C4-2B (cell line): Measurements from ENCODE around the gene TOMM40L.

Source experiments
- ZFX ChIP-seq: fragments of 450-650 bp; IDR thresholded peaks from 2 replicates; pipeline ENCODE4 v1.6.1; 2017
- TF ChIP-seq, protein P1 (sequence below): fragments of 450-650 bp; conservative IDR thresholded peaks from 2 replicates; pipeline ENCODE4 v1.5.1; 2017; ENCODE audit warnings: mild to moderate bottlenecking

DNA sequence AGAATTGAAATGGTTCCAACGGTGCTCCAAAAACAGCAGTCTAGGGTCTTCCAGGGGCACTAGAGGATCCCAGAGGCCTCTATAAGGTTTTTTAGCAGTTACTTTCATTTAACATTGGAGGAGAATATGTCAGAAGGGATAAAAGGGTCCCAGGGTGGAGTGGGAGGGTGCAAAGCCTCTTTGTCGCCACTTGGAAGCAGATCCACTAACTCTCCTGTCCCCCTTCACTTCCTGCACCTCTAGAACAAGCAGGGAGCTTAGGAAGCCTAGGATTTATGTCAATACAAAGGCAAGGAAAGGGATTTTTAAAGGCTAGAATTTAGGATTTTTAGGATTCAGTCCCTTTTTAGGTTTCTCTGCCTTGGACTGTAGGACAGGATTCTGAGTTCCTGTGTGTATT, 41.0 kb downstream of the TOMM40L start:
- TF ChIP-seq, protein P1, sequence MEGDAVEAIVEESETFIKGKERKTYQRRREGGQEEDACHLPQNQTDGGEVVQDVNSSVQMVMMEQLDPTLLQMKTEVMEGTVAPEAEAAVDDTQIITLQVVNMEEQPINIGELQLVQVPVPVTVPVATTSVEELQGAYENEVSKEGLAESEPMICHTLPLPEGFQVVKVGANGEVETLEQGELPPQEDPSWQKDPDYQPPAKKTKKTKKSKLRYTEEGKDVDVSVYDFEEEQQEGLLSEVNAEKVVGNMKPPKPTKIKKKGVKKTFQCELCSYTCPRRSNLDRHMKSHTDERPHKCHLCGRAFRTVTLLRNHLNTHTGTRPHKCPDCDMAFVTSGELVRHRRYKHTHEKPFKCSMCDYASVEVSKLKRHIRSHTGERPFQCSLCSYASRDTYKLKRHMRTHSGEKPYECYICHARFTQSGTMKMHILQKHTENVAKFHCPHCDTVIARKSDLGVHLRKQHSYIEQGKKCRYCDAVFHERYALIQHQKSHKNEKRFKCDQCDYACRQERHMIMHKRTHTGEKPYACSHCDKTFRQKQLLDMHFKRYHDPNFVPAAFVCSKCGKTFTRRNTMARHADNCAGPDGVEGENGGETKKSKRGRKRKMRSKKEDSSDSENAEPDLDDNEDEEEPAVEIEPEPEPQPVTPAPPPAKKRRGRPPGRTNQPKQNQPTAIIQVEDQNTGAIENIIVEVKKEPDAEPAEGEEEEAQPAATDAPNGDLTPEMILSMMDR = no peak
- no peak for TF ChIP-seq ZFX
